SK-N-SH (cell line): ENCODE measurements around the gene CAMTA2.

Source experiments
- CHD2 ChIP-seq: fragments of 150-350 bp; IDR thresholded peaks from 2 replicates; pipeline ENCODE4 v1.6.1; 2018; ENCODE audit warnings: low read length; ENCODE audit not compliant: partially characterized antibody
- EZH2phosphoT487 ChIP-seq: fragments of 200-600 bp; sonication (generic); IDR thresholded peaks from 2 replicates; pipeline ENCODE4 v1.6.1; 2017; ENCODE audit warnings: low read depth, mixed run types, mild to moderate bottlenecking, antibody characterized with exemption, moderate library complexity, borderline replicate concordance
- GABPA ChIP-seq: IDR thresholded peaks from 2 replicates; pipeline ENCODE4 v1.4.0; 2012; ENCODE audit warnings: low read depth, mild to moderate bottlenecking
- POLR2AphosphoS5 ChIP-seq: IDR thresholded peaks from 2 replicates; pipeline ENCODE4 v1.6.1; 2012; ENCODE audit warnings: low read depth, low read length
- SMC3 ChIP-seq: IDR thresholded peaks from 2 replicates; pipeline ENCODE4 v1.6.1; 2012; ENCODE audit warnings: low read depth, low read length, improper control_type of control experiment
- YY1 ChIP-seq: IDR thresholded peaks from 2 replicates; pipeline ENCODE4 v1.4.0; 2012; ENCODE audit warnings: low read depth, mild to moderate bottlenecking
- TF ChIP-seq, protein P1 (sequence below): fragments of 200-600 bp; sonication (generic); IDR thresholded peaks from 2 replicates; pipeline ENCODE4 v1.6.1; 2017; ENCODE audit warnings: antibody characterized with exemption, mild to moderate bottlenecking, moderate library complexity

DNA sequence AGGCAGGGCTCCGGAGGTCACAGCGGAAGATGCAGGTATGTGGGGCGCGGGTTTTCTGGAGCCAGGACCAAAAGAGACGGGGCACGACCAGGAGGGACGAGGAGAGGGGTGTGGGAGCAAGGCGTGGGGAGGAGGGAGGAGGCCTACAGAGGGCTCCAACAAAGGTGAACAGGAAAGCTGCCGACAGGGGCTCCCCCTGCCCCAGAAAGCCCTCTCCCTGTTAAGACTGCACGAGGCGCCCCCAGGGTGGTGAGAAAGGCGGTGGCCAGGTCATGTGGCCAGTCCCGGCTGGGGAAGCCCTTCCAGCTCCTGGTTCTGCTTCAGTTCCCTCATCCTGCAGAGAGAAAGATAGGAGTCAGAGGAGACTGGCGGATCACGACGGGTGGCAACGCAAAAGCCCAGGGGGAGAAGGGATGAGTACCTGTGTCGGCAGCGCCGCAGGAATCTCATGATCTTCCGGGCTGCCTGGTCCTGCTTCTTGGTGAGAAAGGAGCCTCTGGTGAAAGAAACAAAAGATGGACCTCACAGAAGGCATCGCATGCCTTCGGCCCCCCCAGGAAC lies 18.9 kb downstream of the CAMTA2 start:
- no peak for TF ChIP-seq GABPA
- TF ChIP-seq, protein P1, sequence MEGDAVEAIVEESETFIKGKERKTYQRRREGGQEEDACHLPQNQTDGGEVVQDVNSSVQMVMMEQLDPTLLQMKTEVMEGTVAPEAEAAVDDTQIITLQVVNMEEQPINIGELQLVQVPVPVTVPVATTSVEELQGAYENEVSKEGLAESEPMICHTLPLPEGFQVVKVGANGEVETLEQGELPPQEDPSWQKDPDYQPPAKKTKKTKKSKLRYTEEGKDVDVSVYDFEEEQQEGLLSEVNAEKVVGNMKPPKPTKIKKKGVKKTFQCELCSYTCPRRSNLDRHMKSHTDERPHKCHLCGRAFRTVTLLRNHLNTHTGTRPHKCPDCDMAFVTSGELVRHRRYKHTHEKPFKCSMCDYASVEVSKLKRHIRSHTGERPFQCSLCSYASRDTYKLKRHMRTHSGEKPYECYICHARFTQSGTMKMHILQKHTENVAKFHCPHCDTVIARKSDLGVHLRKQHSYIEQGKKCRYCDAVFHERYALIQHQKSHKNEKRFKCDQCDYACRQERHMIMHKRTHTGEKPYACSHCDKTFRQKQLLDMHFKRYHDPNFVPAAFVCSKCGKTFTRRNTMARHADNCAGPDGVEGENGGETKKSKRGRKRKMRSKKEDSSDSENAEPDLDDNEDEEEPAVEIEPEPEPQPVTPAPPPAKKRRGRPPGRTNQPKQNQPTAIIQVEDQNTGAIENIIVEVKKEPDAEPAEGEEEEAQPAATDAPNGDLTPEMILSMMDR = no peak
- TF ChIP-seq POLR2AphosphoS5 = no peak
- no peak for TF ChIP-seq CHD2
- no peak for TF ChIP-seq EZH2phosphoT487
- no peak for TF ChIP-seq YY1
- no peak for TF ChIP-seq SMC3
